Urinary bladder (tissue), 4 donors: Measurements from ENCODE around the gene CPT1C. TPM values are rescaled to one million over a fixed set of nuclear protein-coding genes. Genes with fewer than 3 reads are reported as not detected.
A peak's percentile ranks its signal among the peaks of the same experiment; 100 is the strongest.
"Not testable (repeated sequence)": the region's sequence is repeated elsewhere in the genome, so short reads cannot be mapped to it uniquely, and the experiment has no call there.

Source experiments
- DNase-seq: peaks from one replicate; pipeline ENCODE4 v3.0.0-alpha.2; 2015; ENCODE audit errors: extremely low spot score
- H3K27ac ChIP-seq: one replicate; pipeline ENCODE4 v1.5.1; 2013; ENCODE audit warnings: low read depth, mild to moderate bottlenecking, moderate library complexity
- H3K36me3 ChIP-seq: one replicate; pipeline ENCODE4 v1.6.1; 2013; ENCODE audit warnings: mild to moderate bottlenecking, moderate library complexity; ENCODE audit not compliant: insufficient read depth
- H3K4me1 ChIP-seq: one replicate; pipeline ENCODE4 v1.6.1; 2013; ENCODE audit warnings: mild to moderate bottlenecking, moderate library complexity; ENCODE audit not compliant: insufficient read depth
- H3K4me3 ChIP-seq: one replicate; pipeline ENCODE4 v1.5.1; 2013; ENCODE audit warnings: low read depth, low read length
- WGBS: extraction: QIAGEN DNeasy Blood & Tissue Kit; methylation state at CpG from one replicate; pipeline ENCODE4 v1.1.7; 2013; 5-methylcytosine and 5-hydroxymethylcytosine counted together
- polyA plus RNA-seq: library from polyadenylated mRNA; stranded (reverse); fragments of 200-250 nt; gene quantifications from one replicate; pipeline ENCODE4 v1.2.3, GENCODE V29; 2013
- total RNA-seq: library from RNA; depleted of rRNA; stranded (reverse); fragments of >200 nt; gene quantifications from one replicate; pipeline ENCODE4 v1.2.3, GENCODE V29; 2014
- donor health status: healthy with polysubstance abuse.
- donor health status: healthy.

CPT1C gene
- total and polyA plus RNA-seq, 2 donors = 7.3 to 11.8 TPM

DNA sequence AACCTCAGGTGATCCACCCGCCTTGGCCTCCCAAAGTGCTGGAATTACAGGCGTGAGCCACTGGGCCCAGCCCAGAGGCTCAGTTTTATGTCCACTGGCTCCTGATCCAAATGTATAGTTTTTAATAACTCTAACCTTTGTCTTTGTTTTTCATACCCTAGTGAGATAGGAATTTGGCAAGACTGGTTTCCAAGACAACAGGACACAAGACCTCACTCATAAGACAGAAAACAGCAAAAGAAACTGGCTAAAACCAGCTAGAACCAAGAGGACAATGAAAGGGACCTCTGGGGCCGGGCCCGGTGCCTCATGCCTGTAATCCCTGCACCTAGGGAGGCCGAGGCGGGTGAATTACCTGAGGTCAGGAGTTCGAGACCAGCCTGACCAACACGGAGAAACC is 27.6 kb downstream of the CPT1C start:
- Histone ChIP-seq H3K27ac (no peak overlapping the region), H3K4me1 (no peaks in the 10 kb centered on the region), H3K36me3 (no peaks in the 10 kb centered on the region), H3K4me3 (no peak overlapping the region)
- no peak for DNase-seq
- 83% methylated on average over 8 of the region's 8 CpGs for WGBS

DNA sequence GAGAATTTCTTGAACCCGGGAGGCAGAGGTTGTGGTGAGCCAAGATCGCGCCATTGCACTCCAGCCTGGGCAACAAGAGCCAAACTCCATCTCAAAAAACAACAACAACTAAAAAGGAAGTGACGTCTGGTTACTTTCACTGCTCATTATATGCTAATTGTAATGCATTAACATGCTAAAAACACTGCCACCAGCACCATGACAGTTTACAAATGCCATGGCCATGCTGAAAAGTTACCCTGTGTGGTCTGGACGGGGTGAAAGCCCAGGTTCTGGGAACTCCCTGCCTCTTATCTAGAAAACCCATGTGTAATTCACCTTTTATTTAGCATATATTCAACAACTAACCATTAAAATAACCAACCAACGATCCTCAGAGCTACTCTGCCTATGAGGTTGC is 28.1 kb downstream of the CPT1C start:
- H3K4me1 ChIP-seq = no peaks in the 10 kb centered on the region
- no peak for DNase-seq
- no peak overlapping the region for H3K27ac ChIP-seq
- H3K4me3 ChIP-seq = no peak overlapping the region
- WGBS = 76% methylated on average over 6 of the region's 6 CpGs
- H3K36me3 ChIP-seq = no peaks in the 10 kb centered on the region

DNA sequence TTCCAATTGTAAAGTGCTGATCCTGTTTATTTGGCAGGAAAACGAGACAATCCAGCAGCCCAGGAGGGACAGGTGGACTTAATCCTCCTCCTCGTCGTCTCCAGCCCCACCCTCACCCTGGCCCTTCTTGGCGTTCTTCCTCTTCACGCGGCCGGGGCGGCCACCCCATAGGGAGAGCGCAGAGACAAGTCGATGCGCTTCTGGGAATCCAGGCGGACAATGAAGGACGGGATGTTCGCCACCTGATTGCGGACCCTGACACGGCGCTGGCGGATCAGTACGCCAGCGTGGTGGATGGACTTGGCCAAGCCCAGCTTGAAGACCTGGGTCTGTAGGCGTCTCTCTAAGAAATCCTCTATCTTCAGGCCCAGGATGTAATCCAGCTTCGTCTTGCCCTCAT is 28.5 kb downstream of the CPT1C start:
- H3K4me3 ChIP-seq, DNase-seq, H3K4me1 ChIP-seq, H3K27ac ChIP-seq, H3K36me3 ChIP-seq: not testable (repeated sequence)
- 74% methylated on average over 22 of the region's 22 CpGs for WGBS

DNA sequence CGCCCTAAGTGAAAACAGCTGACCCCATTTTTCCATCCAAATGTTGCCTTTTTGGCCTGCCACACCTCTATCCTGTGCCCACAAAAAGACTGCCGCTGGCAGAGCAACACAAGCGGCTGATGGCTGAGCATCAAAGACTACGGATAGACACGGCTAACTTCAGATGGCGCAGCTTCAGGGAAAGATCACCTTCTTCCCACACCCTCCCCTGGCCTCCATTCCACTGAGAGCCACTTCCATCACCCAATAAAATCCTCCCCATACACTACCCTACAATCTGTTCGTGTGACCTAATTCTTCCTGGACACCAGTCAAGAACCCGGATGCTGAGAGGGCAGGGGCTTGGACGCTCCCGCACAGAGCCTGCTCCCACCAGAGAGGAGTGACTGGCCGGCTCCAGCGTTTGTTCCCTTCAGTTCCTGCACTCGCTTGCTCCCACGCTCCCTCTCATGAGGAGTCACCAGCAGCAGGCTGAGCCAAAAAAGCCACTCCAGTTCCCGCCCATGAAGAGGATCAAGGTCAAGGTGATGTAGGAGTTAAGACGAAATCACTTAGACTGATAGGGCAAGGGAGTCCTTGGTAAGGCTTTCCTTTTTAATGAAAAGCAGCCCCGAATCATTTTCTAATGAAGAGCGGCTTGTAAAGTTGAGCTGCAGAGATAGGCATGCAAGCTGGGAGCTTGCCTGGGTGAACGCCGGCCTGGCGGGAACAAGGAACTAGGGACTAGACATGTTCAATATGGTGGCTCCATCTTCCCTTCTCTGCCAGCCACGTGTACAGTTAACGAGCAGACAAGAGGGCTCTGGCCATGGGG is 36.5 kb downstream of the CPT1C start:
- 25% methylated on average over 23 of the region's 23 CpGs for WGBS
- H3K27ac ChIP-seq = no peak overlapping the region
- DNase-seq = peak; percentile 83

DNA sequence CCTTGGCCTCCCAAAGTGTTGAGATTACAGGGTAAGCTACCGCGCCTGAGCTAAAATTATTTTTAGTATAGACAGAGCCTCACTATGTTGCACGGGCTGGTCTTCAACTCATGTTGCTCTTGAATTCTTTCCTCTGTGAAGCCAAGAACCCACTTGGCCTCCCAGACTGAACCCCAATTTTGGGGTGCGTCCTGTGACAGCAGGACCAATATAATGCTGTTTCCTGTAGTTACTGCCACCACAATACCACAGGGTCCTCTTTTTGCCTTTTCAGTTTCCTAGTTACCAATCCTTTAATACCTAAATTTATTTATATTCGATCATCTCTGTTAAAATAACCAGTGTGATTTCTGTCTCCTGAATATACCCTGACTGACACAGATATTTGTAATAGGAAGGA is 39.2 kb downstream of the CPT1C start:
- Histone ChIP-seq H3K36me3 (no peaks in the 10 kb centered on the region), H3K27ac (no peak overlapping the region), H3K4me3 (no peak overlapping the region), H3K4me1 (no peaks in the 10 kb centered on the region)
- 75% methylated on average over 5 of the region's 5 CpGs for WGBS
- no peak for DNase-seq

More for the DNA sequence above, 36.5 kb downstream of the CPT1C start:
- Histone ChIP-seq H3K36me3 (no peaks in the 10 kb centered on the region), H3K4me1 (no peaks in the 10 kb centered on the region), H3K4me3 (no peak overlapping the region)

DNA sequence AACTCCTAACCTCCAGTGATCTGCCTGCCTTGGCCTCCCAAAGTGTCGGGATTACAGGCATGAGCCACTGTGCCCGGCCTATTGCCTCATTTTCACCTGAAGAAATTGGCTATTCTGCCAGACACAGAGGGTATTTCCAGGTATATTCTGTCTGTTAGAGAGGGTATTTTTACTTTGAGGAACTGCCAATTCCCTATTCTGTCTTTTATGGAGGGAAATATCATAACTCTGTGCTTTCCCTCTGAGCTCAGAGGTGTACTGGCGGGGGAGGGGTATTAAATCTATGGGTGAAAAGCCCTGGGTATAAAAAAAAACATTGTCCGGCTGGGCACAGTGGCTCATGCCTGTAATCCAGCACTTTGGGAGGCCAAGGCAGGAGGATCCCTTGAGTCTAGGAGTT is 47.4 kb downstream of the CPT1C start:
- peaks cover 2% of the 10 kb centered on the region for H3K4me1 ChIP-seq
- no peak overlapping the region for H3K4me3 ChIP-seq
- H3K27ac ChIP-seq = no peak overlapping the region
- no peaks in the 10 kb centered on the region for H3K36me3 ChIP-seq
- WGBS = 85% methylated on average over 4 of the region's 4 CpGs
- DNase-seq = no peak

DNA sequence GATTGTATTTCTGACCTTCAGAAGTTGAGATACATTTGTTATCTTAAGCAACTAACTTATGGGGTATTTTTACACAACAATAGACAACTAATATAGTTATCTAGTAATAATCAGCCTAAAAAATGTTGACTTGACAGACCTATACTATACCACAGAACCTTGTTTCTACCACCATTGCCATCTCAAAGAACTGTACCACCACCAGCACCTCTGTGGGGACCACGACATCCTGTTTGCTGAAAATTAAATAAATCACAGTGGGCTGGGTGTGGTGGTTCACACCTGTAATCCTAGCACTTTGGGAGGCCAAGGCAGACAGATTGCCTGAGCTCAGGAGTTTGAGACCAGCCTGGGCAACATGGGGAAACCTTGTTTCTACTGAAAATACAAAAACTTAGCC is 48.2 kb downstream of the CPT1C start:
- no peak for DNase-seq
- peaks cover 2% of the 10 kb centered on the region for H3K4me1 ChIP-seq
- H3K27ac ChIP-seq = no peak overlapping the region
- H3K36me3 ChIP-seq = no peaks in the 10 kb centered on the region
- 87% methylated on average over 1 of the region's 1 CpG for WGBS
- H3K4me3 ChIP-seq = no peak overlapping the region

DNA sequence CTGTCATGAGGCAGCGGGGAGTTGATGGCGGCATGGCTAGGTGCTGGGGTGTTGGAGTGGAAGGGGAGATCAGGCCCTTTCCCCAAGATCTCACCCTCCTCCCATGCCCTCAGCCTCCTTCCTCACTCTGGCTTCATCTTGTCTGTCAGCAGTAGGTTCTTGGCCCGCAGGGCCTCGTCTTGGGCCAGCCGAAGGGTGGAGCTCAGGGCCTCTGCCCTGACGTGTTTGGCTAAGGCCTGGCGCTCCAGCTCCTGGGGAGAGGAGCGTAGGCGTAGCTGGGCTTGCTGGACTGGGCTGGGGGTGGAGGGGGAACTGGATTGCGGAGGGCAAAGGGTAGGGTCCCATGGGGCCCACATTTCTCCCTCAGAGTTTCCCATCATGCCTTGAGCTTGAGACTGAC is 49.0 kb downstream of the CPT1C start:
- Histone ChIP-seq H3K36me3 (no peaks in the 10 kb centered on the region), H3K27ac (no peak overlapping the region), H3K4me1 (peaks cover 2% of the 10 kb centered on the region), H3K4me3 (no peak overlapping the region)
- no peak for DNase-seq
- WGBS = 80% methylated on average over 10 of the region's 10 CpGs

DNA sequence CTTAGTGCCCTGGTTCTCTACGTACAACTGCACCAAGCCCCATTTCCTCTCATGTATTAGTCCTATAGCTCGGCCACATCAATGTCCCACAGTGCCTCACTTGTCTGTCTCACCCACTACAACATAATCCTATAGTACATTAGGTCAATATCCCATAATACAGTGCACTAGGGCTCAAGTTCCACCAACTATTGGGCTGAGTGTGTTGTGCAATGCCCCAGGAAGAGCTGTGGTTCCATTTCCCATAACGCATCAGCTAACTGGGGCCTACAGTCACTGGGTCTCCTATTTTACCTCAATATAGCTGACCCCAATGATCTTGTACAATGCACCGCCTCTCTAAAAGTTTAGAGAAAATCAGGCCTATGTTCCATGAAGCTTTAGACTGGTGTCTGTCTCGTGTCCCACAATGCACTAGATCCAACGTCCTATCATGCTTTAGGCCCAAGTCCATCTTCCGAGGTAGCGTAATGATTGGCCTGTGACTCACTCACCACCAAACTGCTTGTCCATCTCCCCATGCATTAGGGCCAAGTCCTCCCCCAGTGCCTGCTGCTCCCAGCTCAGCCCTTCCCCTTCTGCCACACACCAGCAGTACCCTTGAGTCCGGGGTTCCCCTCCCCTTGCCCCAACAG is 50.4 kb downstream of the CPT1C start:
- peaks cover 2% of the 10 kb centered on the region for H3K4me1 ChIP-seq
- WGBS = 89% methylated on average over 9 of the region's 9 CpGs
- no peaks in the 10 kb centered on the region for H3K36me3 ChIP-seq
- H3K27ac ChIP-seq = no peak overlapping the region
- DNase-seq = no peak
- H3K4me3 ChIP-seq = no peak overlapping the region

DNA sequence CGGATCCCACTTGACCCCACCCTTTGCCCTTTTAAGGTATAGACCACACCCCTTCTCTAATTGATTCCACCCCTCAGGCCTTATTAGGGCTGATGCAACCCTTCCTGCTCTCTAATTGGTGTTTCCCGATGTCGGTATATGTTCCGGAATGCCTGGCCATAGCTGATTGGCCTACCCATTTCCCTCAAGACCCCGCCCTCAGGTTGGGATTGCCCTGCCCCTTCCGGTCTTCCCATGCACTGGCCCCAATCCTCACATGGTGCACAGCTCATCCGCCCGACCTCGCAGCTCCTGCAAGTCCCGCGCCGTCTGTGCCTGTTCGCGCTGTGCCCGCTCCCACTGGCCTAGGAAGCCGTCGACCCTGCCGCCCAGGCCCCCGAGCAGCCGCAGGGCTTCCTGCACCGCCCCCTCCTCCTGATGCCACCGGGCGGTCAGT is 54.0 kb downstream of the CPT1C start:
- Histone ChIP-seq H3K4me1 (peaks cover 2% of the 10 kb centered on the region), H3K27ac (no peak overlapping the region), H3K4me3 (no peak overlapping the region), H3K36me3 (no peaks in the 10 kb centered on the region)
- no peak for DNase-seq
- 95% methylated on average over 23 of the region's 23 CpGs for WGBS

DNA sequence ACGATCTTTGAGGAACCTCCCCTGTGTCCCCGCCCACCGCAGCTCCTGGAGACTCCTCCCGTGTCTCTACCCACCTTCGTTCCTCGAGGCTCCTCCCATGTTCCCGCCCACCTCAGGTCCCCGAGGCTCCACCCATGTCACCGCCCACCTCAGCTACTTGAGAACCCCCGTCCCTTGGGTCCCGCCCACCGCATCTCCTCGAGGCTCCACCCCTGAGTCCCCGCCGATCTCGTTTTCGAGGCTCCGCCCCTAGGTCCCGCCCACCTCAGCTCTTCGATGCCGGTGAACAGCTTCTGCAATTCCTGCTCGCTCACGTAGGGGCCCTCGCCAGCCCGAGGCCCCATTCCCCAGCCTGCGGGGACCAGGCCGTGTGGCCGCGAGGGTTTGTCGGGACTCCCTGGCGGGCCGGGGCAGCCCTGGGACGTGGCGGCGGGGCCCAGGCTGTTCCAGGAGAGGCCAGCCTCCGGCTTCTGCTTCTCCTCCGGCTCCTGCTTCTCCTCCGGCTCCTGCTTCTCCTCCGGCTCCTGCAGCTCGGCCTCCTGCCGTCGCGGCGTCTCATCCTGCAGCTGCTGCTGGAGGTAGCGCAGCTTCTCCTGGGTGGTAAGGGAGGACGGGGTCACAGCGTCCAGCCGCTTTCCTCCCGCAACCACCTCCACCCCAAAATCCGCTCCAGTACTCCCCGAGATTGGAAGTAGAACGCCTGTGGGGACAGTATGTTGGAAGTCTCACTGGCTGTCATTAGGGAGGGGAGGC is 55.5 kb downstream of the CPT1C start:
- H3K36me3 ChIP-seq = no peaks in the 10 kb centered on the region
- 44% methylated on average over 52 of the region's 52 CpGs for WGBS
- peaks cover 2% of the 10 kb centered on the region for H3K4me1 ChIP-seq
- H3K27ac ChIP-seq = no peak overlapping the region
- no peak overlapping the region for H3K4me3 ChIP-seq
- DNase-seq = no peak

DNA sequence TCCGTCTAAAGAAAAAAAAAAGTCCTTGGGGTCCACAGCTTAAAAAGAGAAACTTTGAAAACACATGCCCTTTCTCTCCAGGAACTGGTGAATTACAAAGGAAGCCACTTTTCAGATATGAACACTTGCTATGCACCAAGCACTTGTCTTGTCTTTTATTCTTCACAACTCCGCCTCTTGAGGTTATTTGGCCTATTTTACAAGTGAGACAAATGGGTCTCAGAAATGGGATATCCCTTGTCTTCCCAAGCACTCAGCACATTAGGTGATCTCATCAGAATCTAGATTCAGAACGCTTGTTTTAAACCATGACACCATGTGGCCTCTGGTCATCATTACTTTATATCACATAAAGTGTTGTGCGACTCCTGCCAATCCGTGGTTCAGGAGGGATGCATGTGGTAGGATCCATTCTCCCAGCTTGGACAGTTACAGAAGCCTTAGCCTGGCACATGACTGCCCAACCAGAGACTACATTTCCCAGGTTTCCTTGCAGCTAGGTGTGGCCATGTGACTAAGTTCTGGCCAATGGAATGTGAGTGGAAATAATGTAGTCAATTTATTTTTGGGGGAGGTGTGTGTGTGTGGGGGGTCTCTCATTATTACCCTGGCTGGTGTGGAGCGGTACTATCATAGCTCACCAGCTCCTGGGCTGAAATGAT is 58.3 kb downstream of the CPT1C start:
- no peaks in the 10 kb centered on the region for H3K4me1 ChIP-seq
- no peak overlapping the region for H3K4me3 ChIP-seq
- DNase-seq = no peak
- no peak overlapping the region for H3K27ac ChIP-seq
- no peaks in the 10 kb centered on the region for H3K36me3 ChIP-seq
- WGBS = 85% methylated on average over 6 of the region's 6 CpGs

DNA sequence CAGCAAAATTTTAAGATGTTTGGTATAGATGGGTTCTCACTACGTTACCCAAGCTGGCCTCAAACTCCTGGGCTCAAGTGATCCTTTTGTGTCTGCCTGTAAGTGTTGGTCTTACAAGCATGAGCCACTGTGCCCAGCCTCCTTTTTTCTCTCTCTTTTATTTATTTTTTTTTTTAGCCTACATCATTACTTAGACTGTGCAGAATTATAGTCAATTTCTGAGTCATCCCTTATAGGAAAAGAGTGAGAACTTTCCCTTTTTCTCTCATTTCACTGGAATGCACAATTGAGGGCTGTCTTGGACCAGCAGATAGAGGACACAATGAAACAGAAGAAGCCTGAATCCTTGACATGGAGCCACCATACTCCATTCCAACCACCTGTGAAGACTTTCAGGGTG is 58.9 kb downstream of the CPT1C start:
- Histone ChIP-seq H3K4me1 (no peaks in the 10 kb centered on the region), H3K27ac (no peak overlapping the region), H3K4me3 (no peak overlapping the region), H3K36me3 (no peaks in the 10 kb centered on the region)
- DNase-seq = no peak
- 59% methylated on average over 1 of the region's 1 CpG for WGBS
